ENCODE data around the gene OPN3. TPM values are rescaled to one million over a fixed set of nuclear protein-coding genes. Genes with fewer than 3 reads are reported as not detected.

OPN3 gene
- polyA plus RNA-seq, 1 donor (not counting 4 experiments of a cell fraction or from before 2014, with no cell fraction given) = 48.4 TPM

- FAIRE-seq (no peak), DNase-seq (ENCODE audit: low read depth, low spot score) (no peak)
- Histone ChIP-seq H3K9me3 (ENCODE audit: control insufficient read depth, low read depth, low read length) (no peaks in the 10 kb centered on the region), H3K4me2 (ENCODE audit: control insufficient read depth, extremely low read depth, insufficient read depth, low read depth, low read length) (no peak overlapping the region), H3K79me2 (ENCODE audit: control insufficient read depth, insufficient read depth, low read length) (no peaks in the 10 kb centered on the region), H3K27me3 (ENCODE audit: control insufficient read depth, extremely low read depth, insufficient read depth, low read length) (no peaks in the 10 kb centered on the region), H3K9ac (ENCODE audit: control insufficient read depth, extremely low read depth, insufficient read depth, low read length) (no peak overlapping the region), H3K27ac (ENCODE audit: control insufficient read depth, insufficient read depth, low read length) (no peak overlapping the region), H4K20me1 (ENCODE audit: control insufficient read depth, extremely low read depth, insufficient read depth, low read length) (no peaks in the 10 kb centered on the region), H3K36me3 (ENCODE audit: control insufficient read depth in 2 of 2, extremely low read depth in 1 of 2, insufficient read depth in 2 of 2, low read length in 2 of 2) (no peaks in the 10 kb centered on the region), H3K4me1 (ENCODE audit: control insufficient read depth, extremely low read depth, insufficient read depth, low read length) (no peaks in the 10 kb centered on the region), H3K4me3 (ENCODE audit: control insufficient read depth in 2 of 3, extremely low read depth in 1 of 3, insufficient read depth in 2 of 3, low read depth in 1 of 3, low read length in 3 of 3) (no peak overlapping the region), H3K9me1 (ENCODE audit: control insufficient read depth, extremely low read depth, insufficient read depth, low read length) (no peaks in the 10 kb centered on the region), H2AFZ (ENCODE audit: control insufficient read depth, low read length) (no peak overlapping the region)
- dilution Hi-C loops (cut with MboI; ENCODE audit: extremely low pct_ligation_motif_present, low sequenced_read_pairs) = no loop called here
- TF ChIP-seq CTCF (optimal IDR thresholded peaks at IDR 0.05 in 1 of 3, IDR thresholded peaks at IDR 0.05 in 1 of 3, conservative IDR thresholded peaks at IDR 0.05 in 1 of 3; ENCODE audit: extremely low read depth in 1 of 3, insufficient read depth in 2 of 3, low read length in 3 of 3) = no peak
- no peak for TF ChIP-seq EZH2 (IDR thresholded peaks at IDR 0.05; ENCODE audit: low read length)
Observed at GRCh38 chr1:241557551-241558193, 82.5 kb downstream of the OPN3 start.

GRCh38 chr1:241557031-241557430 lies 83.1 kb downstream of the OPN3 start:
- H3K9me3 ChIP-seq (ENCODE audit: control insufficient read depth, low read depth, low read length) = no peaks in the 10 kb centered on the region
- H3K79me2 ChIP-seq (ENCODE audit: control insufficient read depth, insufficient read depth, low read length) = no peaks in the 10 kb centered on the region
- H3K4me3 ChIP-seq (ENCODE audit: control insufficient read depth in 2 of 3, extremely low read depth in 1 of 3, insufficient read depth in 2 of 3, low read depth in 1 of 3, low read length in 3 of 3) = no peak overlapping the region
- no peaks in the 10 kb centered on the region for H4K20me1 ChIP-seq (ENCODE audit: control insufficient read depth, extremely low read depth, insufficient read depth, low read length)
- H3K27me3 ChIP-seq (ENCODE audit: control insufficient read depth, extremely low read depth, insufficient read depth, low read length) = no peaks in the 10 kb centered on the region
- H3K36me3 ChIP-seq (ENCODE audit: control insufficient read depth in 2 of 2, extremely low read depth in 1 of 2, insufficient read depth in 2 of 2, low read length in 2 of 2) = no peaks in the 10 kb centered on the region
- H3K4me1 ChIP-seq (ENCODE audit: control insufficient read depth, extremely low read depth, insufficient read depth, low read length) = no peaks in the 10 kb centered on the region
- H2AFZ ChIP-seq (ENCODE audit: control insufficient read depth, low read length) = no peak overlapping the region
- no peak for TF ChIP-seq CTCF (optimal IDR thresholded peaks at IDR 0.05 in 1 of 3, IDR thresholded peaks at IDR 0.05 in 1 of 3, conservative IDR thresholded peaks at IDR 0.05 in 1 of 3; ENCODE audit: extremely low read depth in 1 of 3, insufficient read depth in 2 of 3, low read length in 3 of 3)
- no peak for TF ChIP-seq EZH2 (IDR thresholded peaks at IDR 0.05; ENCODE audit: low read length)
- FAIRE-seq = no peak
- no peaks in the 10 kb centered on the region for H3K9me1 ChIP-seq (ENCODE audit: control insufficient read depth, extremely low read depth, insufficient read depth, low read length)
- no peak overlapping the region for H3K4me2 ChIP-seq (ENCODE audit: control insufficient read depth, extremely low read depth, insufficient read depth, low read depth, low read length)
- DNase-seq (ENCODE audit: low read depth, low spot score) = no peak
- no peak overlapping the region for H3K27ac ChIP-seq (ENCODE audit: control insufficient read depth, insufficient read depth, low read length)
- dilution Hi-C loops (cut with MboI; ENCODE audit: extremely low pct_ligation_motif_present, low sequenced_read_pairs) = no loop called here
- H3K9ac ChIP-seq (ENCODE audit: control insufficient read depth, extremely low read depth, insufficient read depth, low read length) = no peak overlapping the region

Measured in keratinocyte (primary cell).